Stimulated activated memory B cell treated with anti-CD40 and anti-IgM and Interleukin-4, amounts not matched to agents 10 μg/mL and 1 μg/mL and 100 μg/mL, for 72 hours (primary cell): ENCODE results near the gene MLLT3.

Experiments used
- ATAC-seq: fragments of 150-1000 bp; cut with Tn5 transposase; 2 replicates; pipeline ENCODE4 v1.10.0; 2021
- H3K27ac Mint-ChIP-seq: one replicate; pipeline ENCODE4 v1.8.0; 2022; ENCODE audit warnings: mild to moderate bottlenecking, mixed read lengths
- H3K27me3 Mint-ChIP-seq: one replicate; pipeline ENCODE4 v1.8.0; 2022; ENCODE audit warnings: mixed read lengths
- H3K36me3 Mint-ChIP-seq: one replicate; pipeline ENCODE4 v1.8.0; 2022; ENCODE audit warnings: mixed read lengths
- H3K4me1 Mint-ChIP-seq: one replicate; pipeline ENCODE4 v1.8.0; 2022; ENCODE audit warnings: mixed read lengths
- H3K4me3 Mint-ChIP-seq: one replicate; pipeline ENCODE4 v1.8.0; 2022; ENCODE audit warnings: mild to moderate bottlenecking, moderate library complexity, mixed read lengths
- H3K9me3 Mint-ChIP-seq: one replicate; pipeline ENCODE4 v1.8.0; 2022; ENCODE audit warnings: mixed read lengths

The MLLT3 gene

DNA sequence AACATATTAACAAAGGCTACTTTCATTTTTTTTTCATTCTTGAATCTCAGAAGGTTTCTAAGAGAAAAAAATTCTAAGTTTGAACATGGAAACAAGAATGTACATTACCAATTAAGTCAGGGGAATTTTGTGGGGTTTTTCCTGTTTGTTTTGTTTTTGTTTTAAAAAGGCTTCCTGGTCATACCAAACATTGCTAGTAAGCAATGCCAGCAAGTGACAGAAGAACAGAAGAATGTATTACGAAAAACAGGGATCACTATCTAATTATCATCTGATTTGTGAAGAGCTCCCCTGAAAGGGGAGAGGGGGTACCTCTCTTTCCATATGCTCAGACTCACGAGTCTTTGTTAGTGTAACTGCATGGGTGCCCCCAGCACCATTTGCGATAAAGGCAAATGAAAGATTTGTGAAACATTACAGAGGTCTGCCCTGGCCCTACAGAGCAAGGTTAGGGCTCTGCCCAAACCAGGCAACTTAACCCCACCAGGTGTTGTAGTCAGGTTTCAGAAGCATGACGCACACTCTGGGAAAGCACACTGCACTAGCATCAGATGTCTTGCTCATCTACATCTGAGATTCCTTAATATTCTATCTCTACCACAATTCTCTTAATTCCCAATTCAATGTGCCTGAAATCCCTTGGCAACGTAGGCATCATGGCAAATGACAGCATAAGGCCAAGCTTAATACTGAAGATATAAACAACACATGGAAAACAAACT is 268.2 kb downstream of the MLLT3 start:
- Mint-ChIP-seq H3K36me3 (no peaks in the 10 kb centered on the region), H3K4me1 (no peaks in the 10 kb centered on the region), H3K27me3 (no peaks in the 10 kb centered on the region), H3K4me3 (no peak overlapping the region), H3K9me3 (no peaks in the 10 kb centered on the region), H3K27ac (no peak overlapping the region)
- ATAC-seq: no peak

DNA sequence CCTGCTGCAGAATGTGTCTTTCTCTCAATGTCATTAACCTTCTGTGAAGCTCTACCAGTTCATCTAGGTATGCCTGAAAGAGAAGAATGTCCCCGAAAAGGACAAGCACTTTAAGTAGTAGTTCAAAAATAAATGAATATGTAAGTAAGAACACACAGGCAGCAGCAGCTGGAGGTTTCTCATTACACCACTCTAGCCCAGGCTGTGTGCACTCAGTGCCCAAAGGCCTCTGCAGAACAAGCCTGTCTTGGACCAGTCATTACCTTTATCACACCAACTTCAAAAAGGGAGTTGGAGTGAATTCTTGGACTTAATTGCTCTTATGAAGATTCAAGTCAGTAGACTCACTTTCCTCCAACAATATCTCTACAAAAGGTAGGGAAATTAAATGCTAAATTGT is 268.8 kb downstream of the MLLT3 start:
- Mint-ChIP-seq H3K4me3 (no peak overlapping the region), H3K36me3 (no peaks in the 10 kb centered on the region), H3K9me3 (no peaks in the 10 kb centered on the region), H3K4me1 (no peaks in the 10 kb centered on the region), H3K27ac (no peak overlapping the region), H3K27me3 (no peaks in the 10 kb centered on the region)
- no peak for ATAC-seq

GRCh38 chr9:20352591-20352990 is 269.7 kb downstream of the MLLT3 start:
- no peak for ATAC-seq
- no peak overlapping the region for H3K27ac Mint-ChIP-seq
- no peak overlapping the region for H3K4me3 Mint-ChIP-seq
- no peaks in the 10 kb centered on the region for H3K36me3 Mint-ChIP-seq
- H3K4me1 Mint-ChIP-seq: no peaks in the 10 kb centered on the region
- no peaks in the 10 kb centered on the region for H3K27me3 Mint-ChIP-seq
- no peaks in the 10 kb centered on the region for H3K9me3 Mint-ChIP-seq

GRCh38 chr9:20351715-20352114 is 270.6 kb downstream of the MLLT3 start:
- Mint-ChIP-seq H3K27ac (no peak overlapping the region), H3K4me1 (no peaks in the 10 kb centered on the region), H3K27me3 (no peaks in the 10 kb centered on the region), H3K9me3 (no peaks in the 10 kb centered on the region), H3K4me3 (no peak overlapping the region), H3K36me3 (no peaks in the 10 kb centered on the region)
- ATAC-seq: no peak

GRCh38 chr9:20349568-20349967 is 272.7 kb downstream of the MLLT3 start:
- no peaks in the 10 kb centered on the region for H3K27me3 Mint-ChIP-seq
- no peaks in the 10 kb centered on the region for H3K9me3 Mint-ChIP-seq
- H3K36me3 Mint-ChIP-seq: no peaks in the 10 kb centered on the region
- no peaks in the 10 kb centered on the region for H3K4me1 Mint-ChIP-seq
- no peak for ATAC-seq
- H3K4me3 Mint-ChIP-seq: no peak overlapping the region
- no peak overlapping the region for H3K27ac Mint-ChIP-seq

- no peak for ATAC-seq
These were observed 279.0 kb downstream of the MLLT3 start for GRCh38 chr9:20343325-20343724.

DNA sequence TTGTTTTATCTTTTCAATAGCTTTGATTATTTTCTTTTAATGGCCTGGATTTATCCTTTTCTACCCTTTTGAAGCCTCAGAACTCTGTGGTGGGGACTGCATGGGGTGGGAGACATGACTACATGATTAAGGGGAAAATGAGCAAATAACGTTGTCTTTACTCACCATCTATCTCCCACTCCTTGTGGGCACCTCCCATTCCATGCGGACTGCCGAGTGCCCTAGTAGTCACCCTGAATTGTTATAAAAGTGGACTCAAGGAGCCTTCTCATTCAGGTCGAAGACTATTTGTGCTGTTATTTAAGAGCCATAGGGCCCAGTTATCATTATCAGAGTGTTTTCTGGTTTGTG is 281.8 kb downstream of the MLLT3 start:
- peaks cover 8% of the 10 kb centered on the region for H3K27me3 Mint-ChIP-seq
- no peaks in the 10 kb centered on the region for H3K36me3 Mint-ChIP-seq
- H3K4me3 Mint-ChIP-seq: no peak overlapping the region
- no peaks in the 10 kb centered on the region for H3K4me1 Mint-ChIP-seq
- H3K9me3 Mint-ChIP-seq: no peaks in the 10 kb centered on the region
- H3K27ac Mint-ChIP-seq: no peak overlapping the region
- no peak for ATAC-seq

More at GRCh38 chr9:20343325-20343724, 279.0 kb downstream of the MLLT3 start:
- H3K36me3 Mint-ChIP-seq: no peaks in the 10 kb centered on the region
- H3K4me1 Mint-ChIP-seq: no peaks in the 10 kb centered on the region
- H3K4me3 Mint-ChIP-seq: no peak overlapping the region
- no peak overlapping the region for H3K27ac Mint-ChIP-seq
- H3K27me3 Mint-ChIP-seq: no peaks in the 10 kb centered on the region
- no peaks in the 10 kb centered on the region for H3K9me3 Mint-ChIP-seq

DNA sequence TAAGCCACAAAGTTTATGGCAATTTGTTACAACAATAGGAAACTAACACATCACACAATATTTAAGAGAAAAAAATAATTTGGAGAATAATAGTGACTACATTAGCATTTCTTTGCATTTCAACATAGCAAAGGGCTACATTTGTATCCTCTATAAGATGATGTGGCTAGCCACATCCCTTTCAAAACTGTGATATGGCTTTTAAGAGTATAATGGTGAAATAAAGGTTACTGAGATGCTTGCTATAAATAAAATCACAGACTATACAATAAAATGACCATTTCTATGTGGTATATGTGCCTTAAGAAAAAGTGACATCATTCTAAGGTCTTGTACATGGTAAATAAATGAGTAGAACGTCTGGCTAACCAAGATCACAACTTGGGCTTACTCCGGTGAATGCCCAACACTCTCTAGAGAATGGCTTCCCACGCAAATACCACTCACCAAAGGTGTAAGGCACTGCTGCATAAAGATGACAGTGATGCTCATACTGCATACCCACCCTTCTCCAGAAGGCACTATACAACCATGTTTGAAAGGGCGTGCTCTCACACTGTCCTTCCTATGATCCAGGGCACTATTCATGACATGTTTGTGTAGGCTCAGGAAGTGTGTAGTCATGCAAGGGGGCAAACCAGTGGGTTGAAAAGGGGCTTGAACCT is 286.5 kb downstream of the MLLT3 start:
- no peak overlapping the region for H3K4me3 Mint-ChIP-seq
- H3K27ac Mint-ChIP-seq: no peak overlapping the region
- no peaks in the 10 kb centered on the region for H3K4me1 Mint-ChIP-seq
- no peaks in the 10 kb centered on the region for H3K36me3 Mint-ChIP-seq
- H3K9me3 Mint-ChIP-seq: peaks cover 2% of the 10 kb centered on the region
- H3K27me3 Mint-ChIP-seq: peaks cover 15% of the 10 kb centered on the region
- ATAC-seq: no peak

DNA sequence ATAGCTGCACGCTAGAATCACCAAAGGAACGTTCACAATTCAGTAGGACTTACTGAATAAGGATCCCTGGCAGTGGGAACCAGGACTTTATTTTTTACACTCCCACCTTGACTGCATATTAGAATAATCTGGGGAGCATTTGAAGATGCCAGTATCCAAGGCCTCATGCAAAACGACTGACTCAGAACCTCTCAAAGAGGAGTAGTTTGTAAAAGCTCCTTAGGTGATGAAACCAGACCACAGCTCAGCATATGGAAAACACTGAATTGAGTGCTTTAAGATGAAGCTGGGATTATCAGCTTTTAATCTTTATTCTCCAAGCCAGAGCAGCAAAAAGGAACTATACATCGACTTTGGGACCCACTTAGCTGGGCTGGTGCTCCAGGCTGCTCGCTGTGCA is 288.3 kb downstream of the MLLT3 start:
- peaks cover 15% of the 10 kb centered on the region for H3K27me3 Mint-ChIP-seq
- no peaks in the 10 kb centered on the region for H3K4me1 Mint-ChIP-seq
- H3K36me3 Mint-ChIP-seq: no peaks in the 10 kb centered on the region
- H3K9me3 Mint-ChIP-seq: peaks cover 2% of the 10 kb centered on the region
- no peak for ATAC-seq
- no peak overlapping the region for H3K4me3 Mint-ChIP-seq
- no peak overlapping the region for H3K27ac Mint-ChIP-seq

- no peak overlapping the region for H3K27ac Mint-ChIP-seq
- no peaks in the 10 kb centered on the region for H3K36me3 Mint-ChIP-seq
- no peak for ATAC-seq
- no peaks in the 10 kb centered on the region for H3K4me1 Mint-ChIP-seq
- no peak overlapping the region for H3K4me3 Mint-ChIP-seq
- H3K9me3 Mint-ChIP-seq: peaks cover 2% of the 10 kb centered on the region
- H3K27me3 Mint-ChIP-seq: peaks cover 8% of the 10 kb centered on the region
These were observed 291.1 kb downstream of the MLLT3 start for GRCh38 chr9:20331095-20331685.

DNA sequence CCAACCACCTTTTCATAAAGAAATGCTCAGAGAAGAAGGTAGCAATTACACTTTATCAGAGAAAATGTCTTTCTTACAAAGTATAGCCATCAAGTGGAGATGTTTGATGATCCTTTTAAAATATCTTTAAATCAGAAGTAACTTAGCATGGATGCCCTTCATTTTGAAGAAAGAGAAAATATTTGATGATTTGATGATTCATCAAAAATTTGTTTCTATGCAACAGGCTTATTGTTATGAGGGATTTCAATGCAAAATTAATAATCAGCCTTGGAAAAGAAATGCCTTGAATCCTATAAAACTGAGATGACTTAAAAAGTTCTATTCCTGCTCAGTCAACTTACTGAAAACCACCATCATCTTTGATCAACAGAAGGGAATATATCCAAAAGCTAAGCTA is 291.6 kb downstream of the MLLT3 start:
- Mint-ChIP-seq H3K9me3 (peaks cover 2% of the 10 kb centered on the region), H3K27ac (no peak overlapping the region), H3K27me3 (peaks cover 8% of the 10 kb centered on the region), H3K36me3 (no peaks in the 10 kb centered on the region), H3K4me1 (no peaks in the 10 kb centered on the region), H3K4me3 (no peak overlapping the region)
- ATAC-seq: no peak

- Mint-ChIP-seq H3K9me3 (no peaks in the 10 kb centered on the region), H3K4me3 (no peak overlapping the region), H3K36me3 (no peaks in the 10 kb centered on the region), H3K4me1 (no peaks in the 10 kb centered on the region), H3K27ac (no peak overlapping the region), H3K27me3 (no peaks in the 10 kb centered on the region)
- ATAC-seq: no peak
These were observed 295.8 kb downstream of the MLLT3 start for GRCh38 chr9:20326516-20326915.

DNA sequence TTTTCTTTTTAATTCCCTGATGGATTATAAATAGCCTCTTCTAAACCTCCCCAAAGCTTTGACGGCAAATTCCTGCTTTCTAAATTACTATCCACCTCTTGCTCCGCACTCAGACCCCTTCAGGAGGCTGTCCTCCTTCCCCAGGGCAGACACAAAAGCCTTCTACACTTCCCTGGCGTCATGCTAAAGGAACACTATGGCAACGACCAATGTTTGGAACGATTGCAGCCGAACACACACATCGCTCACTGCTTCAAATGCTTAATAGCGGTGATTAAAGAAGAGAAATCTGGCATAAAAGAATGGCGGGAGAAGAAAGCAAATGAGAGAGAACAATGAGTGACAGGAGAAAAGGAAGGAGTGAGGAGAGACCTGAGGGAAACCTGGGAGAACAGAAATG is 297.3 kb downstream of the MLLT3 start:
- ATAC-seq: no peak
- Mint-ChIP-seq H3K36me3 (no peaks in the 10 kb centered on the region), H3K27me3 (no peaks in the 10 kb centered on the region), H3K4me1 (no peaks in the 10 kb centered on the region), H3K9me3 (no peaks in the 10 kb centered on the region), H3K27ac (no peak overlapping the region), H3K4me3 (no peak overlapping the region)

- no peak overlapping the region for H3K27ac Mint-ChIP-seq
- no peaks in the 10 kb centered on the region for H3K27me3 Mint-ChIP-seq
- no peak for ATAC-seq
- no peaks in the 10 kb centered on the region for H3K4me1 Mint-ChIP-seq
- no peaks in the 10 kb centered on the region for H3K9me3 Mint-ChIP-seq
- no peak overlapping the region for H3K4me3 Mint-ChIP-seq
- H3K36me3 Mint-ChIP-seq: no peaks in the 10 kb centered on the region
These were observed 300.1 kb downstream of the MLLT3 start for GRCh38 chr9:20322212-20322611.

DNA sequence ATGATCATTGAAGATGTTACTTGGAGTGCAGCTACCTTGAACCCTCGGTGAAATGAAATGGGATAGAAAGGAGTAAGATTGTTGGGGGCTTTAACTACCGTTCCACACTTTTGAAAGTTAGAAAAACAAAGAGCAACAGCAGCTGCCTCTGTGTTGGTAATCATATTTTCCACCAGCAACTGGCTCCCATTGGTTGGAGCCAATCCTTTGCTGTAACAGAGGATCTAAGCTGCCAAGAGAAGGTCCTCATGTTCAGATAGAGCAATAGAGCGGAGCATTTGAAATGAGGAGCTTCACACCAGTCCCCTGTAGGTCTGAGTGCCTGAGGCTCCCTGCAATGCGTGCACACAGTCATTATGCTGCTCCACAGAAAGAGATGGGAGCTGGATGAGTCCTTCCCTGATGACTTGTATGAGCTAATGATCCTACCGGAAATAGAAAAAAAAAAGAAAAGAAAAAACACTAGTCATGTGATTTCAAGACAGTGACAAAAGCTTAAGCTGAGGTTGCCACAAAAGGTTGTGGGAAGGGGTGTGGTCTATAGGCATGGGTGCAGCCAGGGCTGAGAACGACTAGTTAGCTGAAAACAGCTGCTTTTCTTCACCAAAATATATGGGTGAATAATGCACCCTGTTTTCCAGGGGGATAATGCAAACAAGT is 300.7 kb downstream of the MLLT3 start:
- Mint-ChIP-seq H3K9me3 (no peaks in the 10 kb centered on the region), H3K27ac (no peak overlapping the region), H3K4me3 (no peak overlapping the region), H3K36me3 (no peaks in the 10 kb centered on the region), H3K4me1 (no peaks in the 10 kb centered on the region), H3K27me3 (no peaks in the 10 kb centered on the region)
- no peak for ATAC-seq

DNA sequence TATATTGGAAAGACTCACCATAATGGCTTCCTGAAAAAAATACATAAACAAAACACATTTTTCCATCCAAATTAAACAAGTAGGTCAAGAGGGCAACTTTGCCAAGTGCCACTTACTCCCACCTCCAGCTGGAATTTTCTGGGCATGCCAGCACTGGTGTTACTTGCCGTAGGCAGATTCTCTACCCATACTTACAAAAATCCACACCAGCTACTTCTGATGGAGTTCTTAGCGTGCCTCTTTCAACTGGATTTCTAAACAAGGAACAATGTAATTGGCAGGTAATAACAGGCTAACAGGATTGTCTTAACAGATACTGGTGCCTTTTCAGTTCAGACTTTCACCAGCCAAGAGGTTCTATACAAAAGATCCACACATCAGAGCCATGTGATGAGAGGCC is 301.4 kb downstream of the MLLT3 start:
- no peaks in the 10 kb centered on the region for H3K9me3 Mint-ChIP-seq
- no peak overlapping the region for H3K4me3 Mint-ChIP-seq
- H3K27me3 Mint-ChIP-seq: no peaks in the 10 kb centered on the region
- ATAC-seq: no peak
- H3K36me3 Mint-ChIP-seq: no peaks in the 10 kb centered on the region
- H3K27ac Mint-ChIP-seq: no peak overlapping the region
- no peaks in the 10 kb centered on the region for H3K4me1 Mint-ChIP-seq
